ENCODE measurements around the gene PARP8. TPM values are rescaled to one million over a fixed set of nuclear protein-coding genes. Genes with fewer than 3 reads are reported as not detected.

Gene PARP8
- total and polyA plus RNA-seq, 2 of the 8 experiments (the other 6 are each of a cell fraction or from before 2014, with no cell fraction given), result 16.6 to 30.6 TPM

DNA sequence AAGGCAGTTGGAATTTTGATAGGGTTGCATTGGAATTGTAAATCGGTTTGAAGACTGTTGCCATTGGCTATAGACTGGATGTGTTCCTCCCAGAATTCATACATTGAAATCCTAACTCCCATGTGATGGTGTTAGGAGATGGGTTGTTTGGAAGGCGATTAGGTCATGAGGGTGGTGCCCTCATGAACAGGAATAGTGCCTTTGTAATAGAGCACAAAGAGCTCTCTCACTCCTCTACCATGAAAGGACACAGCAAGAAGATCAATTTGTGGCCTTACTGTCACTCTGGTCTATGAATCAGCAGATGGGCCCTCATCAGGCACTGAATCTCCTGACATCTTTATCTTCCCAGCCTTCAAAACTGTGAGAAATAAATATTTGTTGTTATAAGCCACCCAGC is 133.2 kb downstream of the PARP8 start:
- POLR2A ChIA-PET (ENCODE audit: partially characterized antibody), result no interaction called here
- TF ChIP-seq TAF7 (optimal IDR thresholded peaks at IDR 0.05; ENCODE audit: borderline replicate concordance, low read depth, low read length), result no peak
- no peak for TF ChIP-seq NANOG (IDR thresholded peaks at IDR 0.05; ENCODE audit: insufficient read depth, low read depth, low read length, poor library complexity, severe bottlenecking)
- TF ChIP-seq, protein P1, sequence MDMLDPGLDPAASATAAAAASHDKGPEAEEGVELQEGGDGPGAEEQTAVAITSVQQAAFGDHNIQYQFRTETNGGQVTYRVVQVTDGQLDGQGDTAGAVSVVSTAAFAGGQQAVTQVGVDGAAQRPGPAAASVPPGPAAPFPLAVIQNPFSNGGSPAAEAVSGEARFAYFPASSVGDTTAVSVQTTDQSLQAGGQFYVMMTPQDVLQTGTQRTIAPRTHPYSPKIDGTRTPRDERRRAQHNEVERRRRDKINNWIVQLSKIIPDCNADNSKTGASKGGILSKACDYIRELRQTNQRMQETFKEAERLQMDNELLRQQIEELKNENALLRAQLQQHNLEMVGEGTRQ (IDR thresholded peaks at IDR 0.05; ENCODE audit: low read length), result no peak
- TF ChIP-seq SIRT6 (IDR thresholded peaks at IDR 0.05; ENCODE audit: low read length), result no peak
- TF ChIP-seq POLR2A (IDR thresholded peaks at IDR 0.05; ENCODE audit: control extremely low read depth in 1 of 2, low read depth in 2 of 2, low read length in 2 of 2), result no peak
- TF ChIP-seq RXRA (IDR thresholded peaks at IDR 0.05; ENCODE audit: insufficient read depth, low read depth, low read length), result no peak
- TF ChIP-seq SRF (IDR thresholded peaks at IDR 0.05; ENCODE audit: low read depth, low read length), result no peak
- TF ChIP-seq JUND (IDR thresholded peaks at IDR 0.05; ENCODE audit: low read length), result no peak
- no peak for TF ChIP-seq KDM1A (IDR thresholded peaks at IDR 0.05; ENCODE audit: borderline replicate concordance, low read length)
- TF ChIP-seq, protein P2, sequence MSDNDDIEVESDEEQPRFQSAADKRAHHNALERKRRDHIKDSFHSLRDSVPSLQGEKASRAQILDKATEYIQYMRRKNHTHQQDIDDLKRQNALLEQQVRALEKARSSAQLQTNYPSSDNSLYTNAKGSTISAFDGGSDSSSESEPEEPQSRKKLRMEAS (IDR thresholded peaks at IDR 0.05), result no peak
- no peak for TF ChIP-seq E2F6 (IDR thresholded peaks at IDR 0.05)
- TF ChIP-seq SAP30 (IDR thresholded peaks at IDR 0.05; ENCODE audit: insufficient read depth, insufficient replicate concordance, low read length), result no peak
- TF ChIP-seq BRCA1 (IDR thresholded peaks at IDR 0.05; ENCODE audit: low read depth, low read length), result no peak

More for the DNA sequence above, 133.2 kb downstream of the PARP8 start:
- no peak overlapping the region for H4K8ac ChIP-seq (ENCODE audit: extremely low read depth, insufficient read depth, low read length)
- no peak overlapping the region for H2BK15ac ChIP-seq (ENCODE audit: low read length)
- no peak overlapping the region for H3K4ac ChIP-seq (replicated peaks; ENCODE audit: insufficient read length, low read depth, low read length)
- no peak overlapping the region for H3K27ac ChIP-seq (ENCODE audit: low read depth, low read length)
- H3K9me3 ChIP-seq (ENCODE audit: insufficient read depth in 2 of 2, low read depth in 1 of 2, low read length in 1 of 2), result no peaks in the 10 kb centered on the region
- H2BK120ac ChIP-seq (replicated peaks; ENCODE audit: low read depth, low read length), result no peak overlapping the region
- no peak overlapping the region for H3K18ac ChIP-seq (ENCODE audit: extremely low read depth, low read length)
- no peak overlapping the region for H3K4me2 ChIP-seq (ENCODE audit: insufficient read depth in 1 of 2, low read depth in 2 of 2, low read length in 2 of 2)
- CTCF ChIA-PET (ENCODE audit: partially characterized antibody), result interaction anchor here (0.6 kb wide), 1 partner anchor 277 kb away, joined by 3 read pairs; no protein-coding TSS in a partner anchor
- no peak overlapping the region for H3K14ac ChIP-seq (ENCODE audit: insufficient read length)
- H3K79me1 ChIP-seq (ENCODE audit: low read depth, low read length), result no peaks in the 10 kb centered on the region
- H4K91ac ChIP-seq (replicated peaks; ENCODE audit: insufficient read length, low read length), result no peak overlapping the region
- no peak overlapping the region for H3K4me3 ChIP-seq (ENCODE audit: extremely low read depth in 1 of 4, insufficient read depth in 2 of 4, low read depth in 3 of 4, low read length in 4 of 4)
- no peak overlapping the region for H2AFZ ChIP-seq (ENCODE audit: low read length)
- no peak overlapping the region for H3K56ac ChIP-seq (replicated peaks; ENCODE audit: insufficient read length, low read depth, low read length)
- no peak overlapping the region for H2BK5ac ChIP-seq (ENCODE audit: low read depth, low read length)
- H3K79me2 ChIP-seq (ENCODE audit: control insufficient read depth in 1 of 2, insufficient read depth in 2 of 2, low read length in 2 of 2), result no peaks in the 10 kb centered on the region
- H4K5ac ChIP-seq (ENCODE audit: insufficient read length, low read depth, low read length), result no peak overlapping the region
- DNase-seq (ENCODE audit: low read depth in 1 of 2, low spot score in 2 of 2) (no peak), FAIRE-seq (no peak)
- H3K23ac ChIP-seq (ENCODE audit: insufficient read length), result no peak overlapping the region
- no peaks in the 10 kb centered on the region for H4K20me1 ChIP-seq (replicated peaks in 1 of 2; ENCODE audit: control insufficient read depth in 1 of 2, insufficient read depth in 2 of 2, low read length in 2 of 2)
- no peak overlapping the region for H3K9ac ChIP-seq (replicated peaks in 1 of 4; ENCODE audit: extremely low read depth in 1 of 4, low read depth in 3 of 4, low read length in 3 of 4)
- H3K23me2 ChIP-seq (ENCODE audit: low read depth, low read length), result no peaks in the 10 kb centered on the region
- no peaks in the 10 kb centered on the region for H3K4me1 ChIP-seq (replicated peaks in 1 of 4; ENCODE audit: control insufficient read depth in 3 of 4, insufficient read depth in 4 of 4, low read length in 3 of 4)
- 91% methylated on average over 2 of the region's 2 CpGs; no CpG with 5 or more reads in 1 of the 2 experiments for WGBS, 2 experiments (ENCODE audit: extremely low coverage in 1 of 2, insufficient coverage in 1 of 2, insufficient read length in 1 of 2, insufficient replicate concordance in 2 of 2, low coverage in 1 of 2, low lambda C conversion rate in 2 of 2, missing lambda C conversion rate in 1 of 2)
- H2AK5ac ChIP-seq (ENCODE audit: low read depth, low read length), result no peak overlapping the region
- H3K27me3 ChIP-seq (replicated peaks in 1 of 4; ENCODE audit: control insufficient read depth in 3 of 4, extremely low read depth in 1 of 4, insufficient read depth in 3 of 4, low read length in 3 of 4), result no peaks in the 10 kb centered on the region
- H2BK20ac ChIP-seq (ENCODE audit: low read length), result no peak overlapping the region
- no peak overlapping the region for H2BK12ac ChIP-seq (ENCODE audit: low read depth, low read length)
- peaks cover 0 to 8% (median 6%) of the 10 kb centered on the region in 4 experiments; a peak in 4 of 8 replicates for H3K36me3 ChIP-seq (ENCODE audit: control insufficient read depth in 2 of 4, insufficient read depth in 4 of 4, low read length in 3 of 4)

All from H1 (cell line).